ENCODE results near the gene IER2. TPM values are rescaled to one million over a fixed set of nuclear protein-coding genes. Genes with fewer than 3 reads are reported as not detected.
A peak's percentile ranks its signal among the peaks of the same experiment; 100 is the strongest.

The IER2 gene
- total RNA-seq, 1 experiment from 2014 or later, result 80.1 TPM

- Histone ChIP-seq H3K36me3 (peaks cover 53% of the 10 kb centered on the region), H3K27me3 (no peaks in the 10 kb centered on the region), H3K9me3 (no peaks in the 10 kb centered on the region)
These were observed 1.6 kb downstream of the IER2 start for GRCh38 chr19:13151605-13152355.

DNA sequence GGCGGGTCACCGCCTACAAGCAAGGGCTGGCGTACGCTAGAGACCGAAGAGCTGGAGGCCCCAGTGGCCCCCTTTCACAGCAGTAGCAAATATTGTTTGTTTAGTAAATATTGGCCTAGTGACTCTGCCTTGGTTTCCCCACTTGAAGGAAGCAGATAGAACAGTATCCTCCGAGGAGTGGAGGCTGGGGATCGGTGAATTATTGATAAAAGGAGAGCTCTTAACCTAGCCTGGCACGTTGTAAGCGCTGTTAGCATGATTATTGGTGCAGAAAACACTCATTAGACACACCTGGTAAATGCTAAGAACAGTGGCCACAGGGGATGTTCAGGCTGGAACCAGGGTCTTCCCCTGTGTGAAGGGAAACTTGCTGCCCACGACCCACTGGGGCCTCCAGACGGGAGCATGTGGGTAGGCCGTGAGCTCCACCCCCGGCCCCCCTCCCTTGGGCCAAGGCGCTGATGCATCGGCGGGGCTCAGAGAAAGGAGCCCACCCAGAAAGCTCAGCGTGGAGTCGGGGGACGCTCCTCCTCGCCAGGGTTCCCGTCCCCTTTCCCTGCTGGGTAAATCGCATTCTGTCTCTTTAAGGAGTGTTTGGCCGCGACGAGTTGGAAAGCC lies 2.3 kb downstream of the IER2 start:
- DNase-seq, result no peak

More at GRCh38 chr19:13151605-13152355, 1.6 kb downstream of the IER2 start:
- peak overlapping the region; percentile 92 for H3K4me3 ChIP-seq
- DNase-seq, result peak; percentile 100

GRCh38 chr19:13152974-13153568 lies 2.9 kb downstream of the IER2 start:
- Histone ChIP-seq H3K4me3 (peak overlapping the region; percentile 92), H3K36me3 (peaks cover 45% of the 10 kb centered on the region), H3K9me3 (no peaks in the 10 kb centered on the region), H3K27me3 (no peaks in the 10 kb centered on the region)
- DNase-seq, result peak; percentile 99

More for the DNA sequence above, 2.3 kb downstream of the IER2 start:
- Histone ChIP-seq H3K4me3 (peak overlapping the region; percentile 92), H3K36me3 (peaks cover 46% of the 10 kb centered on the region), H3K27me3 (no peaks in the 10 kb centered on the region), H3K9me3 (no peaks in the 10 kb centered on the region)

DNA sequence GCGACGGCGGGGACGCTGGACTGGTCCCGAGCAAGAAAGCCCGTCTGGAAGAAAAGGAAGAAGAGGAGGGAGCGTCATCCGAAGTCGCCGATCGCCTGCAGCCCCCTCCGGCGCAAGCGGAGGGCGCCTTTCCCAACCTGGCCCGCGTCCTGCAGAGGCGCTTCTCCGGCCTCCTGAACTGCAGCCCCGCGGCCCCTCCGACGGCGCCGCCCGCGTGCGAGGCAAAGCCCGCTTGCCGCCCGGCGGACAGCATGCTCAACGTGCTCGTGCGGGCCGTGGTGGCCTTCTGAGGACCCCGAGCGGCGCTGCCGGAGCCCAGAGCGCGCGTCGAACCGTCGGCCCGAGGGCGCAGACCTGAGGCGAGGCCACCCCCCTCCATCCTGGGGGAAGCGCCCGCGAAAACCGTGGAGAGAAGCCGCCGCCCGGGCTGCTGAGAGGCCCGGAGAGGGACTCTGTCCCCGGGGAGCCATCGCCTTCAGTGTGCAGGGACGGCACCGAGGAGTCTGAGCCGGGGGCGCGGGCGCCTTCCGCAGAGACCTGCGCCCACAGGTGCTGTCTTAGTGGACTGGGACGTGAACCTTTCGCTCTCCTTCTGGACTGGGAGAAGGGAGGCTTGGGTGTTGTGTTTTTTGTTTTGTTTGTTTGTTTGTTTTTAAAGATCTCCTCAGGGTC lies 3.5 kb downstream of the IER2 start:
- Histone ChIP-seq H3K9me3 (no peaks in the 10 kb centered on the region), H3K4me3 (peak overlapping the region; percentile 92)
- DNase-seq, result peak; percentile 76

GRCh38 chr19:13154241-13154778 lies 4.1 kb downstream of the IER2 start:
- H3K36me3 ChIP-seq, result peaks cover 45% of the 10 kb centered on the region
- peak overlapping the region; percentile 92 for H3K4me3 ChIP-seq
- H3K9me3 ChIP-seq, result no peaks in the 10 kb centered on the region
- DNase-seq, result peak; percentile 99
- no peaks in the 10 kb centered on the region for H3K27me3 ChIP-seq

More for the DNA sequence above, 3.5 kb downstream of the IER2 start:
- H3K27me3 ChIP-seq, result no peaks in the 10 kb centered on the region
- peaks cover 45% of the 10 kb centered on the region for H3K36me3 ChIP-seq

DNA sequence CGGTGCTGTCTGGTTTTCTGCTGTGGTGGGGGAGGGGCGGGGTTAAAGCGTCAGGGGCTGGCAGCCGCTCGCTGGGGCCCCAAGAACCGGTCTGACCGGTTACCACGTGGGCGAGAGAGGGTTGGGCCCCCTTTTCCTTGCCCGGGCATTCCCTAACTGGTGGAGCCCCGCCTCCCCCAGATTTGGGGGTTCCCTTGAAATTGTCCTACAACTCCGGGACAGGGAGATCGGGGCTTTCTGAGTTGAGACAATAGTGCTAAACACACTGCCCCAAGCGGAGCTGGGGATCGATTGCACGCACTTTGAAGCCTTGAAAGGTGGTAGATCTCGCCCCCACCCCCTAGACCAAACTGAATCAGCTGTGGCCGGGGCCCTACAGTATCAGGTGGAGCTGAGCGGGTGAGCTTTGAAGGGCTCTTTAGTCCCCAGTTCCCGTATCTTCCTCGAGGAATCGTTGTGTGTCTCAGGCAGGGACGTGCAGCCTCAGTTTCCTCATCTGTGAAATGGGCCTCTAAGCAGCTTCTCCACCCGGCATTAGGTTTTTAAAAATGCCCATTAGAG lies 4.8 kb downstream of the IER2 start:
- peak; percentile 81 for DNase-seq
- no peaks in the 10 kb centered on the region for H3K27me3 ChIP-seq
- peaks cover 45% of the 10 kb centered on the region for H3K36me3 ChIP-seq
- H3K4me3 ChIP-seq, result peak overlapping the region; percentile 92
- no peaks in the 10 kb centered on the region for H3K9me3 ChIP-seq

GRCh38 chr19:13155472-13156359 lies 5.5 kb downstream of the IER2 start:
- no peaks in the 10 kb centered on the region for H3K27me3 ChIP-seq
- H3K9me3 ChIP-seq, result no peaks in the 10 kb centered on the region
- H3K4me3 ChIP-seq, result peak overlapping the region; percentile 92
- peaks cover 41% of the 10 kb centered on the region for H3K36me3 ChIP-seq
- DNase-seq, result peak; percentile 91

DNA sequence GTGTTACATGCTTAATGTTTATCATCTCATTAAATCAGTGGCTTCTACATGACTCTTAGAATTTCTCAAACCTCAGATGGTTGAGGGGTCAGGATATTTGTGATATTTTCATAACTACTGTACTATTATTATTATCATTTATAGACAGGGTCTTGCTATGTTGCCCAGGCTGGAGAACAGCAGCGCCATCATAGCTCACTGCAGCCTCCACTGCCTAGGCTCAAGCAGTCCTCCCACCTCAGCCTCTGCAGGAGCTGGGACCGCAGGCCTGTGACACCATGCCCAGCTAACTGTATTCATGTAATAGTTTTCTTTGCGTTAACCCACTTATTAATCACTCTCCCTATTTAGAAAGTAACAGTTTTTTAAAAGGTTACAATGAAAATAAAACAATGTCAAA lies 9.5 kb downstream of the IER2 start:
- Histone ChIP-seq H3K36me3 (peaks cover 16% of the 10 kb centered on the region), H3K4me3 (no peak overlapping the region), H3K9me3 (no peaks in the 10 kb centered on the region), H3K27me3 (no peaks in the 10 kb centered on the region)
- no peak for DNase-seq

GRCh38 chr19:13160557-13160956 lies 10.3 kb downstream of the IER2 start:
- peaks cover 8% of the 10 kb centered on the region for H3K36me3 ChIP-seq
- DNase-seq, result peak; percentile 81
- H3K9me3 ChIP-seq, result no peaks in the 10 kb centered on the region
- no peaks in the 10 kb centered on the region for H3K27me3 ChIP-seq
- no peak overlapping the region for H3K4me3 ChIP-seq

- H3K4me3 ChIP-seq, result peak overlapping the region; percentile 39
- peak; percentile 100 for DNase-seq
- no peaks in the 10 kb centered on the region for H3K36me3 ChIP-seq
- no peaks in the 10 kb centered on the region for H3K9me3 ChIP-seq
- H3K27me3 ChIP-seq, result no peaks in the 10 kb centered on the region
These were observed 12.8 kb downstream of the IER2 start for GRCh38 chr19:13162724-13163608.

DNA sequence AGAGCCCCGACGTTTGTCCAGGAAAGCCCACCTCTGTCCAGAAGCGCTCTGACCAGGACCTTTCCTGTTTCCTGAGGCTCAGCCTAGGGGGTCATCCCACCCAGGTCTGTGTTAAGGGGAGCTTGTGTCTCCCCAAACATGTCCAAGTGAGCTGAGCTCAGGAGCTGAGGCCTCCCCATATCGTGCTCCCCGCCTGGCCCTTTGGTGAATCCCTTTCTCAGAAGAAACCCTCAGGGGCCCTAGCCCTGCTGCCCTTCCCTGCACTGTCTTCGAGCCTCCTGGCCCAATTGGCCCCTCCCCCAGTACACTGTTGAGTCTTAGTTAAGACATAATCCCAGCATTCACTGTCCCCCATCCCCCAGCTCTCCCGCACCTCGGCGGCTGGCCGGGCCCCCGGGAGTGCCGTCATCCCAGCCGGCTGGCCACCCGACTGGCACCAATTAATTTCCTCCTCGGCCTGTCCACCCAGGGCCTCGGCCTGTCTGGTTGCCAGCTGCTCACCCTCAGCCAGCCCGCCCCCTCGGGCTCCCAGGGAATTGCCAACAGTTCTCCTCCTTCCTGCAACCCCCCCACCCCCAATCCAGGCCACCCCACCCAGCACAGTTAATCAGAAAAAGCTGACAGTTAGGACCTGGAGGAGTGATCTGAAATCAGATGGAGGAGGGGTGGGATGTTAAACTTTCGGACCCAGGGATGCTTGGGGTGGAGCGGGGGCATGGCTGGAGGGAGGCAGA lies 13.6 kb downstream of the IER2 start:
- peak; percentile 100 for DNase-seq
- H3K36me3 ChIP-seq, result no peaks in the 10 kb centered on the region
- no peaks in the 10 kb centered on the region for H3K27me3 ChIP-seq
- peak overlapping the region; percentile 32 for H3K4me3 ChIP-seq
- H3K9me3 ChIP-seq, result no peaks in the 10 kb centered on the region

DNA sequence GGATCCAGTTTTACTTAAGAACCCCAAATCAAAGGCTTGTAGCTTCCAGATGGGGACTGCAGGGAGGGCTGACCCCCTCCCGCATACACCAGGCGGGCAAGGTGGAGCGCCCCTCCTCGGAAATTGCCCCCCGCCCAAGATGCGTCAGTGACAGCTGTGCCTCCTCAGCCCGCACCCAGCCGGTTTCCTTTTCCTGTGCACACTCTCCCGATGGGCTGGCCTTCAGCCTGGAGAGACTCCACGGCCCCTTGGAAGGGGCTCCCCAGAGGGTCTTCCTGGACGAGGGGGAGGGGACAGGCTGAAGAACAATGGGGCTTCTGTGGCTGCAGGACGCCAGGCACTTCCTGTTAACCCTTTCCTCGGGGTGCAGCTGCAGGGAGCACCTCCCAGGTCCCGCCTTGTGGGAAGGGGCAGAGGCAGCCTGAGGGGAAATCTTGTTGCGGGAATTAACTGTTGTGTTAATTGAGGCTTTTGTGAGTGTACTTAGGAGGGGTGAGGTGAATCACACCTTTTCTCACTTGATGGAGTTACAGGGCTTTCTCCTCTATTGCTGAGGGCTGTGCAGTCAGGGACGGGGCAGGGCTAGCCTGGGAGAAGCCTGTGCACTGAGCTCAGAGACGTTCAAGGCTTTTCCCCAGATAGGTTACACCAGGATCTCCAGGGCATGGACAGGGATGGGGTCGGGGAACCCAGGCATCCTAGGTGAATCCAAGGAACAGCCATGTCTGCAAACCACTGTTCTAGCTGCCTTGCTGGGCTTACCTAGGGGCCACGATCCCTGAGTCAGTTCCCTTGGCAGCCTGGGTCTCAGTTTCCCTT lies 14.3 kb downstream of the IER2 start:
- H3K9me3 ChIP-seq, result no peaks in the 10 kb centered on the region
- peak; percentile 85 for DNase-seq

GRCh38 chr19:13165162-13165997 lies 15.2 kb downstream of the IER2 start:
- no peaks in the 10 kb centered on the region for H3K9me3 ChIP-seq
- H3K27me3 ChIP-seq, result no peaks in the 10 kb centered on the region
- DNase-seq, result no peak
- no peak overlapping the region for H3K4me3 ChIP-seq
- no peaks in the 10 kb centered on the region for H3K36me3 ChIP-seq

More for the DNA sequence above, 14.3 kb downstream of the IER2 start:
- Histone ChIP-seq H3K36me3 (no peaks in the 10 kb centered on the region), H3K27me3 (no peaks in the 10 kb centered on the region), H3K4me3 (peak overlapping the region; percentile 18)
